Osteocyte (in vitro differentiated cells): ENCODE data around the gene CTBP2. TPM values are rescaled to one million over a fixed set of nuclear protein-coding genes. Genes with fewer than 3 reads are reported as not detected.

Experiments
- DNase-seq: peaks from one replicate; pipeline ENCODE4 v3.0.0; 2021; ENCODE audit warnings: mixed read lengths; ENCODE audit not compliant: unreplicated experiment; ENCODE audit errors: extremely low spot score
- H3K27ac Mint-ChIP-seq: one replicate; pipeline ENCODE4 v1.8.0; 2021; ENCODE audit warnings: mild to moderate bottlenecking, mixed read lengths; ENCODE audit not compliant: unreplicated experiment
- H3K27me3 Mint-ChIP-seq: one replicate; pipeline ENCODE4 v1.8.0; 2021; ENCODE audit warnings: mixed read lengths; ENCODE audit not compliant: unreplicated experiment
- H3K36me3 Mint-ChIP-seq: one replicate; pipeline ENCODE4 v1.8.0; 2021; ENCODE audit warnings: mixed read lengths; ENCODE audit not compliant: unreplicated experiment
- H3K4me1 Mint-ChIP-seq: one replicate; pipeline ENCODE4 v1.8.0; 2021; ENCODE audit warnings: mixed read lengths; ENCODE audit not compliant: unreplicated experiment
- H3K4me3 Mint-ChIP-seq: one replicate; pipeline ENCODE4 v1.8.0; 2021; ENCODE audit warnings: mild to moderate bottlenecking, moderate library complexity, mixed read lengths; ENCODE audit not compliant: unreplicated experiment
- H3K9me3 Mint-ChIP-seq: one replicate; pipeline ENCODE4 v1.8.0; 2021; ENCODE audit warnings: mixed read lengths; ENCODE audit not compliant: unreplicated experiment
- total RNA-seq: library from RNA; stranded (reverse); gene quantifications from 2 replicates; pipeline ENCODE4 v1.2.1, GENCODE V29; 2021
- TF ChIP-seq, protein P1 (sequence below): fragments of 200-600 bp; sonication (generic); IDR thresholded peaks from 2 replicates; pipeline ENCODE4 v1.5.0; 2021; ENCODE audit warnings: antibody characterized with exemption, mild to moderate bottlenecking, moderate library complexity

CTBP2 gene
- total RNA-seq, 1 donor from 2014 or later, result 125 TPM

DNA sequence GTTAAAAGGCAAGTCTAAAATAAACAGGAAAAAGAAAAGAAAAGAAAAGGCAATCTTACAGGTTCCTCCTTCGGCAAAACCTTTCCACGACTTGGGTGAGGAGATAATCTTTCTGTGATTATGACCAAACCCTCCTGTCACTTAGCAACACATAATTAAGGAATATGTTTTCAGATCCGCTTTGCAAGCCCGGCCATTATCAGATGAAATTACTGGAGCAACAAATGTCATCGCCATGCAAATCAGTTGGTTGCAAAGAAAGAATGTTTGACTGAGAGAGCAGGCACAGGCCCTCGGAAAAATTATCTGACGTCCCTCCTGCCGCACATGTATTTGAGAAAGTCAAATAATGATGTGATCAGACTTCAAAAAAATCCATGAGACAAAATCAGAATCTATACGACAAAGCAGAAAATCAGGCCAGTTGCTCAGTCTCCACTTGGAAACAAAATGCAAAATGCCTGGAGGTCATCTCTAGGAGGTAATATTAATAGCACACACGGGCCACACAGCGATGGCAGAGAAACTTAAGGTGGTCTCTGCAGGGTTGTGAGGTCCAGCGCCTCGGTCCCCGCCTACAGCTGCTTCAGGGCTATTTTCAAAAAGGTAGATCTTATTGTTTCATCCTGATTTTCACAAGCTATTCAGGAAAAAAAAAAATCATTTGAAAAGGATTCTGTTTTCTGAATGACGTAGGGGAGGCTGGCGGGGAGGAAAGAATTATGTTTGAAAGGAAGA is 135.7 kb downstream of the CTBP2 start:
- peaks cover under 1% of the 10 kb centered on the region for H3K9me3 Mint-ChIP-seq
- TF ChIP-seq, protein P1, sequence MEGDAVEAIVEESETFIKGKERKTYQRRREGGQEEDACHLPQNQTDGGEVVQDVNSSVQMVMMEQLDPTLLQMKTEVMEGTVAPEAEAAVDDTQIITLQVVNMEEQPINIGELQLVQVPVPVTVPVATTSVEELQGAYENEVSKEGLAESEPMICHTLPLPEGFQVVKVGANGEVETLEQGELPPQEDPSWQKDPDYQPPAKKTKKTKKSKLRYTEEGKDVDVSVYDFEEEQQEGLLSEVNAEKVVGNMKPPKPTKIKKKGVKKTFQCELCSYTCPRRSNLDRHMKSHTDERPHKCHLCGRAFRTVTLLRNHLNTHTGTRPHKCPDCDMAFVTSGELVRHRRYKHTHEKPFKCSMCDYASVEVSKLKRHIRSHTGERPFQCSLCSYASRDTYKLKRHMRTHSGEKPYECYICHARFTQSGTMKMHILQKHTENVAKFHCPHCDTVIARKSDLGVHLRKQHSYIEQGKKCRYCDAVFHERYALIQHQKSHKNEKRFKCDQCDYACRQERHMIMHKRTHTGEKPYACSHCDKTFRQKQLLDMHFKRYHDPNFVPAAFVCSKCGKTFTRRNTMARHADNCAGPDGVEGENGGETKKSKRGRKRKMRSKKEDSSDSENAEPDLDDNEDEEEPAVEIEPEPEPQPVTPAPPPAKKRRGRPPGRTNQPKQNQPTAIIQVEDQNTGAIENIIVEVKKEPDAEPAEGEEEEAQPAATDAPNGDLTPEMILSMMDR, result no peak
- peaks cover 50% of the 10 kb centered on the region for H3K4me1 Mint-ChIP-seq
- H3K4me3 Mint-ChIP-seq, result no peak overlapping the region
- H3K27ac Mint-ChIP-seq, result peak overlapping the region; percentile 61
- no peaks in the 10 kb centered on the region for H3K27me3 Mint-ChIP-seq
- H3K36me3 Mint-ChIP-seq, result peaks cover 35% of the 10 kb centered on the region
- DNase-seq, result no peak

DNA sequence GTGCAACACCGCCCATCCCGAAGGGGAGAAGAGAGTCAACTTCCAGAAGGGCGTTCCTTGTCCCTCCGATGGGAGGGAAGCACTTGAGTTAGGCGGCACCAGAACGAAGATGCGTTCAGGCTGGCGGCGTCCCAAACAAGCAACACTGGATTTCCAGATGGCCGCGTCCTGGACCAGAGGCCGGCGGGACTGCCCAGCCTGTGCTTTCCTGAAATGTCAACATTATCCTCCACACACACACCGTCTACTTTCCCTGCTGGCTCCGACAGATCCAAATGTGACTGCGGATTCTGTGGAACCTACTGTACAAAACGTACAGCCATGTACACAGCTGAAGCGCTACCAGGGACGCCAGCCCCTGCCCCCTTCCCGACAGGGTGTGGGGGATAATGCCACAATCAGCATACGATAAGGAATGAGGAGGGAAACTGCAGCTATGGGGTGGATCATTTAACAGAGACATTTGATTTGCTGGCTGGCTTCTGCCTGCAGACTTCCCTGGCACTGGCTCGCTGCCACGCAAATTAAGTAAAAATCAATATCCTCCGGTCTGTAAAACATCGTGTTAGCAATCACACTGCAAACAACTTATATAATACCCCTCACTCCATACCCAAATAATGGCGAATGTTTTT is 136.4 kb downstream of the CTBP2 start:
- peaks cover 52% of the 10 kb centered on the region for H3K4me1 Mint-ChIP-seq
- no peak overlapping the region for H3K4me3 Mint-ChIP-seq
- TF ChIP-seq, protein P1, result no peak
- H3K9me3 Mint-ChIP-seq, result peaks cover 5% of the 10 kb centered on the region
- H3K27ac Mint-ChIP-seq, result peak overlapping the region; percentile 61
- no peak for DNase-seq
- no peaks in the 10 kb centered on the region for H3K27me3 Mint-ChIP-seq
- H3K36me3 Mint-ChIP-seq, result peaks cover 38% of the 10 kb centered on the region

- H3K36me3 Mint-ChIP-seq, result peaks cover 37% of the 10 kb centered on the region
- H3K4me3 Mint-ChIP-seq, result no peak overlapping the region
- H3K27ac Mint-ChIP-seq, result no peak overlapping the region
- H3K4me1 Mint-ChIP-seq, result peaks cover 52% of the 10 kb centered on the region
- no peaks in the 10 kb centered on the region for H3K27me3 Mint-ChIP-seq
- H3K9me3 Mint-ChIP-seq, result peaks cover 5% of the 10 kb centered on the region
- TF ChIP-seq, protein P1, result no peak
- DNase-seq, result no peak
Observed at GRCh38 chr10:125023255-125023654, 137.1 kb downstream of the CTBP2 start.

- Mint-ChIP-seq H3K4me3 (no peak overlapping the region), H3K9me3 (peaks cover 5% of the 10 kb centered on the region), H3K36me3 (peaks cover 33% of the 10 kb centered on the region), H3K27ac (no peak overlapping the region), H3K4me1 (peaks cover 56% of the 10 kb centered on the region), H3K27me3 (no peaks in the 10 kb centered on the region)
- DNase-seq, result no peak
- TF ChIP-seq, protein P1, result no peak
Observed at GRCh38 chr10:125022671-125023070, 137.7 kb downstream of the CTBP2 start.

DNA sequence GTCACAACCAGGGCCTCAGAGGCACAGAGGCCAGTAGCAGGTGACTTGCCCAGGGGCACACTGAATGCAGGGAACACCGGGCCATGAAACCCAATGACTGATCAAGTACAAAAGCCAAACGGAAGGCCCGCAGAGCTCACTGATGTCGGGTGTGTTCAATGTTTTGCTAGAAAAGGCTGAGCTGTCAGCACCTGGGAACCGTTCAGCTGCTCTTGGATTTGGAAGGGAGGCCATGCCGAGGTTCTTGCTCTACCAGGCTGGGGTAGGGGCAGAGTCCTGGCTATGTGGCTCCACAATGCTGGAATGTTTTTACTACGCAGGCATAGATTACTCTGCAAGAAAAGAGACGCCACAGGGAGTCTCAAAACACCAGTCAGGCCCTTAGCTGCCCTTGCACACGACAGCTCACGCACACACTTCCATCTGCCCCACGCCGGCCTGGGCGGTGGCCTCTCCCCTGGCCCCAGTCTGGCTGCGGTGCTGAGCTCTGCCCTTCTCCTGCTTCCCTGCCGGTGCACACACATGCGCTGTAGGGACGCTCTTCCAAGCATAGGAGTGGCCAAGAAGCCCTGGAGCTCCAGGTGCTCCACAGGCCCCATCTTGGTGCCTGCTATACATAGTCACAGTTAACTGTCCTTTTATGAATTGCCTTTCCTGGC is 138.5 kb downstream of the CTBP2 start:
- TF ChIP-seq, protein P1, result no peak
- Mint-ChIP-seq H3K4me3 (no peak overlapping the region), H3K4me1 (peaks cover 65% of the 10 kb centered on the region), H3K9me3 (peaks cover 5% of the 10 kb centered on the region), H3K36me3 (peaks cover 34% of the 10 kb centered on the region), H3K27ac (peak overlapping the region; percentile 53), H3K27me3 (no peaks in the 10 kb centered on the region)
- DNase-seq, result no peak
